NCI-H748 (cell line): ENCODE measurements around the gene P2RX2.

Experiments used
- DNase-seq: peaks from one replicate; lab custom pipeline; 2025; ENCODE audit not compliant: unreplicated experiment; lab: John Stamatoyannopoulos, UW

The P2RX2 gene

DNA sequence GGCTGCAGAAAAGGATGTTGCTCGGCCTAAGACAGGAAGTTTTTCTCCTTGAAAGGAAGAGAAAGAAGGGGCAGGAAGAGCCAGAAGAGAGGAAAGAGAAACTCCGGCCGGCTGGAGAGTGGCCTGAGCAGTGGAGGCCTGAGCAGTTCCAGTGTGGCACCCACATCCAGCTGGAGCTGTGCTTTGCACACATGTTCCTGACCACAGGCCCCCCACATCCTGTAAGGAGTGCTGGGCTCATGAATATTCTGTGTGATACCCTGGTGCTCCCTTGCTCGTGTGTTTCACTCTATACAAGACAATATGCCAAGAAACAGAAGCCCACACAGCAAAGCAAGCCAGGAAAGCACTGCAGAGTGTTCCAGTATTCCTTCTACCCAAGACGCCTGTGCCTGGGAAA lies 41.5 kb downstream of the P2RX2 start:
- no peak for DNase-seq

GRCh38 chr12:132660996-132661395 lies 42.4 kb downstream of the P2RX2 start:
- no peak for DNase-seq

DNA sequence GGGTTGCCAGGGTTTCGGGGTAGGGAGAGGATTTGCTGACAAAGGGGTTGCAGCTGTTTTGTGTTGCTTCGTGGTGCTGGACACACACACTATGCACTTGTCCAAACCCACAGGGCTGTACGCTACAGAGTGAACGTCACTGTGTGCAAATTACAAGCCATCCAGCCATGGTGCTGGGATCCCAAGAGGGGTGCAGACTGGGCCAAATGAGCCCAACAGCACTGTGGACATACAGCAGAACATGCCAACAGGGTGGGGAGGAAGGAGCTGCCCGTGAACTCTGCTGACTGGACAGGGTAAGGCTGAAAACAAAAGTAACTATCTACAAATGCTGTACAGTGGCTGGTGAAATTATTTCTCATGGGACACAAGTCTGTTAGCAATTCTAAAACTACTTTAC lies 43.4 kb downstream of the P2RX2 start:
- no peak for DNase-seq

- no peak for DNase-seq
Measured at GRCh38 chr12:132662901-132663755, 44.6 kb downstream of the P2RX2 start.

- no peak for DNase-seq
Measured at GRCh38 chr12:132664206-132665148, 45.9 kb downstream of the P2RX2 start.

DNA sequence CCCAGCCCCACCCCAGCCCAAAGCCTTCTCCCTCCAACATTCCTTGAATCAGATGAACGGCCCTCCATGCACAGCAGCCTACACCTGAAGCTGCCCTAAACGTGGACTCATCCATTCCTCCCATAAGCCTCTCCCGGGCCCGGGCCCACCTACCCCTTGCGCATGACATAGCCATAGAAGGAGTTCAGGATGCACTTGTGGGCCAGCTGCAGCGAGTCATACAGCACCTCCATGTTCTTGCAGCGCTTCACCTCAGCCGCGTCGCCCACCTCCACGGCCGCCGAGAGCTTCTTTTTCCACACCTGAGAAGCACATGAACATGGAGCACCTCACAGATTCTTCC lies 46.5 kb downstream of the P2RX2 start:
- DNase-seq: no peak

GRCh38 chr12:132665794-132666193 lies 47.2 kb downstream of the P2RX2 start:
- no peak for DNase-seq

DNA sequence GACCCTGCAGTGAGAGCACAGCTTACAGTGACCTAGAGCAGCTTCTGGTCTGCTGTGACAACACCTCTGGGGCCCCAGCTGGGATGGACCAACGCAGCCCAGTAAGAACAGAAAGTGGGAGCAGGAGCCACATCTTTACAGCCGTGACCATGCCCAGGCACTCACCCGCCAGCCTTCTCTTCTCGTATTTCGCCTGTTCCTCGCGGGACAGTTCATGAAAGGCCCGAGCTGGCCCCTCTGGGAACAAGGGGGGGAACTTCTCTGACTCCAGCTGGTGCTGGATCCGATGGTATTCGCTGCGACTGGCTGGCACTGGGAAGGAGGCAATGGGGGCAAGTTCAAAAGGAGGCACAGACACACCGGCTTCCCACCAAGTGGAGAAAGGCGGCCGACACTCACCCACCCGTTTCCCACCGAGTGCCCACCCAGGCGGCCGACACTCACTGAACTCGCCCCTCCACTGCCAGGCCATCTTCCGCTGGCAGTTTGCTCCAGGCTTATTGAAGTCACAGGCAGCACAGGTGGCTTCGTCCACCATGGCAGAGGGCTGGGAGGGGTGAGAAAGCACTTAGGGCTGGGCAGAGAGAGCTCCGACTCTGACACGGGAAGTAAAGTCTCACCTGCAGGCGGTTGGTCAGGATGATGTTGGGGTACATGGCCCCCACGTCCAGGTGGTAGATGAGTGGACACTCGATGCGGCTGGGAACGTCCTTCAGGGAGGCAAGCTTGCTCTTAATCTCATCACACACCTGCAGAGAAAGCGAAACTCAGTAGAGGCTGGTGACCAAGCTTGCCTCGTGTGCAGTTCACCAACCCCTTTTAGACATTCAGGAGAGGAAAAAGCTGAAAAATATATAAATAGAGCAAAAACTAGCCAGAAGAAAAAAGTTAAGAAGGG lies 49.9 kb downstream of the P2RX2 start:
- DNase-seq: no peak

- no peak for DNase-seq
Measured at GRCh38 chr12:132669166-132669879, 50.7 kb downstream of the P2RX2 start.
